ENCODE measurements around the gene KDM7A. TPM values are rescaled to one million over a fixed set of nuclear protein-coding genes. Genes with fewer than 3 reads are reported as not detected.

Gene KDM7A
- total and polyA plus RNA-seq, 9 of the 15 experiments (the other 6 are each of a cell fraction or from before 2014, with no cell fraction given): 0.90 to 8.4 (median 7.0) TPM

DNA sequence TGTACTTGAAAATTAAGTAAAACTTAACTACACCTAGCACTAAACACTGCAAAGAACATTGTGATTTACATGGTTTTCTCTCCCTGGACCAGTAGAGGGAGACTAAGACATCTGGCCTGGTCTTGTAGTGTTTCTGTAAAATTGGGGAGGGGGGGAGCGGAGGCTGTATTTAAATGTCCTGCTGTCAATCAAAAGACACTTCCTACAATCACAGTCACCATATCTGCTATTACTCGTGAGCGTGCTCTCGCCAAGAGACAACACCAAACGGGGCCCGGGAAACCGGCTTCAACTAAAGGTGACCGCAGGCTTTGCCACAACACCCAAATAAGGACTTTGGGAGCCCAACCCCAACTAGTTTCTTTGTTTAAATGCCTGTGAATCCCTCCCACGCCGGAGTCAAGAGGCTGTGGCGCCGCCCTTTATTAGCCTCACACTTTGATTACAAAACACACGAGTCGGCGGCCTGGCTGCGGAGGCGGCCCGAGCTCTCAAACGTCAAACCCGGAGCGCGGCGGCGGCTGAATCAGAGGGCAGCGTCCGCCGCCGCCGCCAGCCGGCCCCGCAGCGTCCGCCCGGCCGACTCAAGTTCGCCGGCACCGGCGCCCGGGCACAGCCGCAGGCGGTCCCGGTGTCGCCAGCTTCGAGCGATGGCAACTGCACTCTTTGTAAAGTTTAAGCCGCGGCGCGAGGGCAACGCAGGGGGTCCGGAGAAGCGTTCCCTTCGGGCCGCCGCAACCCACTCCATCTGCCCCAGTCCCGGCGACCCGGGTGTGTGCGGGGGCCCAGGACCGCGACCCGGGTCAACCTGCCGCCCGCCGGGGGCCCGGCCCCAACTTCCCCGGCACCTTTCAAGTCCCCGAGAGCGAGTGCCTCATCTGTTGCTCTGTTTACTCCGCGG, 1.3 kb downstream of the KDM7A start (continued):
- TF ChIP-seq, protein P1, sequence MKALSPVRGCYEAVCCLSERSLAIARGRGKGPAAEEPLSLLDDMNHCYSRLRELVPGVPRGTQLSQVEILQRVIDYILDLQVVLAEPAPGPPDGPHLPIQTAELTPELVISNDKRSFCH (CRISPR knock-in tag; IDR thresholded peaks at IDR 0.05): no peak
- TF ChIP-seq, protein P1 (tag; IDR thresholded peaks at IDR 0.05): peak; percentile 34; the same call in 1 of the 2 replicates
- TF ChIP-seq RHOXF2B (CRISPR knock-in tag; conservative IDR thresholded peaks at IDR 0.05) (no peak), XRCC5 (IDR thresholded peaks at IDR 0.05; ENCODE audit: low read depth, low read length) (peak; percentile 81), SRF (CRISPR knock-in tag; IDR thresholded peaks at IDR 0.05) (peak; percentile 86 to 95), SIN3B (IDR thresholded peaks at IDR 0.05; ENCODE audit: low read depth) (peak; percentile 43), ZNF57 (CRISPR knock-in tag; IDR thresholded peaks at IDR 0.05) (no peak), TAL1 (IDR thresholded peaks at IDR 0.05) (no peak), FIP1L1 (IDR thresholded peaks at IDR 0.05; ENCODE audit: low read depth, low read length, poor library complexity, severe bottlenecking) (no peak)
- TF ChIP-seq, protein P2, sequence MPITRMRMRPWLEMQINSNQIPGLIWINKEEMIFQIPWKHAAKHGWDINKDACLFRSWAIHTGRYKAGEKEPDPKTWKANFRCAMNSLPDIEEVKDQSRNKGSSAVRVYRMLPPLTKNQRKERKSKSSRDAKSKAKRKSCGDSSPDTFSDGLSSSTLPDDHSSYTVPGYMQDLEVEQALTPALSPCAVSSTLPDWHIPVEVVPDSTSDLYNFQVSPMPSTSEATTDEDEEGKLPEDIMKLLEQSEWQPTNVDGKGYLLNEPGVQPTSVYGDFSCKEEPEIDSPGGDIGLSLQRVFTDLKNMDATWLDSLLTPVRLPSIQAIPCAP (CRISPR knock-in tag; IDR thresholded peaks at IDR 0.05; ENCODE audit: borderline replicate concordance): peak; percentile 80; the same call in 1 of the 2 replicates
- TF ChIP-seq, protein P3, sequence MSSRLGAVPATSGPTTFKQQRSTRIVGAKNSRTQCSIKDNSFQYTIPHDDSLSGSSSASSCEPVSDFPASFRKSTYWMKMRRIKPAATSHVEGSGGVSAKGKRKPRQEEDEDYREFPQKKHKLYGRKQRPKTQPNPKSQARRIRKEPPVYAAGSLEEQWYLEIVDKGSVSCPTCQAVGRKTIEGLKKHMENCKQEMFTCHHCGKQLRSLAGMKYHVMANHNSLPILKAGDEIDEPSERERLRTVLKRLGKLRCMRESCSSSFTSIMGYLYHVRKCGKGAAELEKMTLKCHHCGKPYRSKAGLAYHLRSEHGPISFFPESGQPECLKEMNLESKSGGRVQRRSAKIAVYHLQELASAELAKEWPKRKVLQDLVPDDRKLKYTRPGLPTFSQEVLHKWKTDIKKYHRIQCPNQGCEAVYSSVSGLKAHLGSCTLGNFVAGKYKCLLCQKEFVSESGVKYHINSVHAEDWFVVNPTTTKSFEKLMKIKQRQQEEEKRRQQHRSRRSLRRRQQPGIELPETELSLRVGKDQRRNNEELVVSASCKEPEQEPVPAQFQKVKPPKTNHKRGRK (tag; IDR thresholded peaks at IDR 0.05): no peak
- TF ChIP-seq, protein P4, sequence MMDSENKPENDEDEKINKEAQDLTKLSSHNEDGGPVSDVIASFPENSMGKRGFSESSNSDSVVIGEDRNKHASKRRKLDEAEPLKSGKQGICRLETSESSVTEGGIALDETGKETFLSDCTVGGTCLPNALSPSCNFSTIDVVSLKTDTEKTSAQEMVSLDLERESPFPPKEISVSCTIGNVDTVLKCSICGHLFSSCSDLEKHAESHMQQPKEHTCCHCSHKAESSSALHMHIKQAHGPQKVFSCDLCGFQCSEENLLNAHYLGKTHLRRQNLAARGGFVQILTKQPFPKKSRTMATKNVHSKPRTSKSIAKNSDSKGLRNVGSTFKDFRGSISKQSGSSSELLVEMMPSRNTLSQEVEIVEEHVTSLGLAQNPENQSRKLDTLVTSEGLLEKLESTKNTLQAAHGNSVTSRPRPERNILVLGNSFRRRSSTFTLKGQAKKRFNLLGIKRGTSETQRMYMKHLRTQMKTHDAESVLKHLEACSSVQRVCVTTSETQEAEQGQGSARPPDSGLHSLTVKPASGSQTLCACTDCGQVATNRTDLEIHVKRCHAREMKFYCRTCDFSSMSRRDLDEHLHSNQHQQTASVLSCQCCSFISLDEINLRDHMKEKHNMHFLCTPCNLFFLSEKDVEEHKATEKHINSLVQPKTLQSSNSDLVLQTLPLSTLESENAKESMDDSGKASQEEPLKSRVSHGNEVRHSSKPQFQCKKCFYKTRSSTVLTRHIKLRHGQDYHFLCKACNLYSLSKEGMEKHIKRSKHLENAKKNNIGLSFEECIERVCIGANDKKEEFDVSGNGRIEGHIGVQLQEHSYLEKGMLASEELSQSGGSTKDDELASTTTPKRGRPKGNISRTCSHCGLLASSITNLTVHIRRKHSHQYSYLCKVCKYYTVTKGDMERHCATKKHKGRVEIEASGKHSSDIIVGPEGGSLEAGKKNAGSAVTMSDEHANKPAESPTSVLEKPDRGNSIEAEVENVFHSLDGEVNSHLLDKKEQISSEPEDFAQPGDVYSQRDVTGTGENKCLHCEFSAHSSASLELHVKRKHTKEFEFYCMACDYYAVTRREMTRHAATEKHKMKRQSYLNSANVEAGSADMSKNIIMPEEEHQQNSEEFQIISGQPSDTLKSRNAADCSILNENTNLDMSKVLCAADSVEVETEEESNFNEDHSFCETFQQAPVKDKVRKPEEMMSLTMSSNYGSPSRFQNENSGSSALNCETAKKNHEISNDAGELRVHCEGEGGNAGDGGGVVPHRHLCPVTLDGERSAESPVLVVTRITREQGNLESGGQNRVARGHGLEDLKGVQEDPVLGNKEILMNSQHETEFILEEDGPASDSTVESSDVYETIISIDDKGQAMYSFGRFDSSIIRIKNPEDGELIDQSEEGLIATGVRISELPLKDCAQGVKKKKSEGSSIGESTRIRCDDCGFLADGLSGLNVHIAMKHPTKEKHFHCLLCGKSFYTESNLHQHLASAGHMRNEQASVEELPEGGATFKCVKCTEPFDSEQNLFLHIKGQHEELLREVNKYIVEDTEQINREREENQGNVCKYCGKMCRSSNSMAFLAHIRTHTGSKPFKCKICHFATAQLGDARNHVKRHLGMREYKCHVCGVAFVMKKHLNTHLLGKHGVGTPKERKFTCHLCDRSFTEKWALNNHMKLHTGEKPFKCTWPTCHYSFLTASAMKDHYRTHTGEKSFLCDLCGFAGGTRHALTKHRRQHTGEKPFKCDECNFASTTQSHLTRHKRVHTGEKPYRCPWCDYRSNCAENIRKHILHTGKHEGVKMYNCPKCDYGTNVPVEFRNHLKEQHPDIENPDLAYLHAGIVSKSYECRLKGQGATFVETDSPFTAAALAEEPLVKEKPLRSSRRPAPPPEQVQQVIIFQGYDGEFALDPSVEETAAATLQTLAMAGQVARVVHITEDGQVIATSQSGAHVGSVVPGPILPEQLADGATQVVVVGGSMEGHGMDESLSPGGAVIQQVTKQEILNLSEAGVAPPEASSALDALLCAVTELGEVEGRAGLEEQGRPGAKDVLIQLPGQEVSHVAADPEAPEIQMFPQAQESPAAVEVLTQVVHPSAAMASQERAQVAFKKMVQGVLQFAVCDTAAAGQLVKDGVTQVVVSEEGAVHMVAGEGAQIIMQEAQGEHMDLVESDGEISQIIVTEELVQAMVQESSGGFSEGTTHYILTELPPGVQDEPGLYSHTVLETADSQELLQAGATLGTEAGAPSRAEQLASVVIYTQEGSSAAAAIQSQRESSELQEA (IDR thresholded peaks at IDR 0.05; ENCODE audit: low read depth): no peak

All from K562 (cell line).